ENCODE measurements around the gene SGMS1.
"Not testable (repeated sequence)": the region's sequence is repeated elsewhere in the genome, so short reads cannot be mapped to it uniquely, and the experiment has no call there.

The SGMS1 gene

GRCh38 chr10:50369931-50370330, 253.8 kb downstream of the SGMS1 start:
- DNase-seq (ENCODE audit: low read depth in 2 of 2) = no peak

DNA sequence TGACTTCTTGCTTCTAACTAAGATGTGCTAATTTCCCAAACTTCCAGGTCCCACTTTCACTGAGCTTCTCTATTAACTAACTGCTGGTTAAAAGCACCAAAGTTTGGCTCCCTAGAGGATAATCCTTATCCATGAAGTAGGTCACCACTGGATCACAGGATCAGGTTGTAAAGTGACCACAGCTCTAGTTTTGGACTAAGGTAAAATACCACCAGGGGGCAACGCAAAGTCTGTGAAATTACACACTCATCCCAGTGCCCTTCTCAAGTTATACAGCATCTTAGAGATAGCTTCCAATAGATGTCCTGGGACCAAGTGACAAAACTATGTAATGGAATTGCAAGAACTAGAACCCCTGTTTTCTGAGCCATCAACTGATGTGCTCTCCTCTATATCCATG, 256.0 kb downstream of the SGMS1 start:
- DNase-seq (ENCODE audit: low read depth in 2 of 2) = no peak

GRCh38 chr10:50366421-50366820, 257.3 kb downstream of the SGMS1 start:
- DNase-seq (ENCODE audit: low read depth in 2 of 2) = not testable (repeated sequence)

DNA sequence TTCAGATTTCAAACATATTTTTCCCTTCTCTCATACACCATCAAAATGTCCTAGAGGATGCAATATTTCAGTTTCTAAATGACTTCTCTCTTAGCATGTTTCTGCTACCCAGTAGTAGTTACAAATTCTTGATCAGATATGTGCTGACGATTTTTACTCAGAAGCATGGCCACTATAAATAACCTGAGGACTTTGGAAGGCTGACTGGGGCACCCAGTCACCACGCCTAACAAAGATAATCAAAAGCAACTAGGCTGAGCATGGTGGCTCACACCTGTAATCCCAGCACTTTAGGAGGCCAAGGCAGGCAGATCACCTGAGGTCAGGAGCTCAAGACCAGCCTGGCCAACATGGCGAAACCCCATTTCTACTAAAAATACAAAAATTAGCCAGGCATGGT, 259.0 kb downstream of the SGMS1 start:
- DNase-seq (ENCODE audit: low read depth in 2 of 2) = not testable (repeated sequence)

GRCh38 chr10:50362547-50363125, 261.1 kb downstream of the SGMS1 start:
- no peak for DNase-seq (ENCODE audit: low read depth in 2 of 2)

DNA sequence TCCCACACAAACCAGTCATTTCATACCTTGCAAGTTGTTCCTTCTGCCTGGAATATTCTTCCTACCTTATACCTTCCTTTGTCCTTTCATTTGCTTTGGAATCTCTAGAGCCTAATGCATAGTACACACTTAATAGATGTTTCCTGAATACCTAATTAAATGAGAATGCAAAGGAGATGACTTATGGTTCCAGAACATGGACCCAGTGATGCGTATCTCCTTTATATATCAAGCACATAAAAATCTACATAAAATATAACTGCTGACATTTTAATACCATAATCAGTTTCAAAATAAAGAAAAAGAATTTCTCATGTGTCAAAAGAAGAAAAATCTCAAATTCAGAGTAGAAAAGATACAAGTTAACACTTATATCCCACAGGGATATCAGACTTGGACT, 261.8 kb downstream of the SGMS1 start:
- no peak for DNase-seq (ENCODE audit: low read depth in 2 of 2)

DNA sequence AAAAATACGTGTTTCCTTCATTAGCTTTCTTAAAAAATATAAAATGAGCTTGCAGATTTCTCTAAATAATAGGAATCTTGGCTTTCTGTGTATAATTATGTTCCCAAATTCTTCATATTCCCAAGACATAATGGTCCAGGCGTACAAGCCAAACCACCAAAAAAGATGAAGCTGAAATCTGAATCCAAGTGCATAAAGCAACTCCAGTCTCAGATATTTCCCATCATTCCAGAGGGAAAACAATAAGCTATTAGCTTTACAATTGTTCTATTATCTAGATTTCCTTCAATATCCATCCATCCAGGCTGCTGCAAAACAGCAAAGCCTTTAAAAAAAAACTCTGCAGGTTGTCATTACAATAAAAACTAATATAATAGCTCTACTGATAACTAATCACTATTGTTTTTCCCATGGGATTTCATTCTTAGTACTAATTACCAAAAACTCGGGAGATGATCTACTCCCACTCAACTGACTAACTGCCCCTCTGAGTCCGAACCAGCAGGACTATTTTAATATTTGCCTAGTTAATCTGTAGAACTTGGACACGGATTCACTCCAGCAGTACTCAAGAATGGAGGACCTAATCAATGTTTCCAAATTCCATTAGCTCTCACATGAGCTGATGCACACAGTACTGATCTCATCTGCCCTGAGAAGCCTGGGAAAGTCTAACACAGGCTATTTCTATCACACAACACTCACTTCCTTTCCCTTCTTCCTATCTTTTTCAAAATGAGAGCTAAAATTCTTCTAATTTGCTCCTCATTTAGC, 263.5 kb downstream of the SGMS1 start:
- no peak for DNase-seq (ENCODE audit: low read depth in 2 of 2)

DNA sequence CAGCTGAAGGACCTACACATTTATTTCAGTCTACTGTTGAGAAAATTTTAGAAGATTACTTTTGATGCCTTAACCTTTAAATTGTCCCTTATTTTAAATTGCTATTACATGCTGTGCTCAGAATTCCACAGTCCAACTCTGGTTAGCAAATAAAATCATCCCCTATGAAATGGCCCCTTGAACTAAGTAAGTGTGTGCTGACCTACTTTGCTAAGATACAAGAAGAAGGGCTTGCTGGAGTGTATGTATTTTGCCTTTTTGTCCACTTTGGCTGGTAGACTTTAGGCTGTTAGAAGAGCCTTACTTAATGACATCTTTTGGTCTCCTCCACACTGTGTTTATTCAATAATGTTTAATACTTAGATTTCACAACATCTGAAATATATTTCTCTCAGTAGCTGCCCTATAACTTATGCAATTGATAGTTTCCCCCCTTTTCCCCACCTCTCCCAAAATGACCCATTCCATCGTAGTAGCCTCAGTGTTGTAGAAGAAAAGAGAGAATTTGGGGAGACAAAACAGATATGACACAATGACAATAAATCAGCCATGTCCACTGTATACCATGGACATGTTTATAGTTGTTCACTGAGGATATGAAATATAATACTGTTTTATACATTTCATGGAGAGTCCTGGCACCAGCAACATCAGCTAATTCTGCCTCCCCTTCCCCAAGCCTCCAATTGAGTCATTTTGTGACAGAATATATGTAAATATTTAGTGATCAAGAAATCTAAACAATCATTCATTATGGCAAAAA, 264.6 kb downstream of the SGMS1 start:
- DNase-seq (ENCODE audit: low read depth in 2 of 2) = no peak

- no peak for DNase-seq (ENCODE audit: low read depth in 2 of 2)
These were observed 265.3 kb downstream of the SGMS1 start for GRCh38 chr10:50358411-50358810.

DNA sequence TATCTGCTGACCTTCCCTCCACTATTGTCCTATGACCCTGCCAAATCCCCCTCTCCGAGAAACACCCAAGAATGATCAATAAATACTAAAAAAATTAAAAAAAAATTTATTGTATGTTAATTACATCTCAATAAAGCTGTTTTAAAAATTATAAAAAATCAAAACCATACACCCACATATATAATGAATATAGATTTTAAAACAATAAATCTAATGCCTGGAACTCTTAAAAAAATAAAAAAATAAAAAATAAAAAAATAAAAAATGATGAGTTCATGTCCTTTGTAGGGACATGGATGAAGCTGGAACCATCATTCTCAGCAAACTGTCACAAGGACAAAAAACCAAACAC, 267.3 kb downstream of the SGMS1 start:
- DNase-seq (ENCODE audit: low read depth in 2 of 2) = not testable (repeated sequence)

DNA sequence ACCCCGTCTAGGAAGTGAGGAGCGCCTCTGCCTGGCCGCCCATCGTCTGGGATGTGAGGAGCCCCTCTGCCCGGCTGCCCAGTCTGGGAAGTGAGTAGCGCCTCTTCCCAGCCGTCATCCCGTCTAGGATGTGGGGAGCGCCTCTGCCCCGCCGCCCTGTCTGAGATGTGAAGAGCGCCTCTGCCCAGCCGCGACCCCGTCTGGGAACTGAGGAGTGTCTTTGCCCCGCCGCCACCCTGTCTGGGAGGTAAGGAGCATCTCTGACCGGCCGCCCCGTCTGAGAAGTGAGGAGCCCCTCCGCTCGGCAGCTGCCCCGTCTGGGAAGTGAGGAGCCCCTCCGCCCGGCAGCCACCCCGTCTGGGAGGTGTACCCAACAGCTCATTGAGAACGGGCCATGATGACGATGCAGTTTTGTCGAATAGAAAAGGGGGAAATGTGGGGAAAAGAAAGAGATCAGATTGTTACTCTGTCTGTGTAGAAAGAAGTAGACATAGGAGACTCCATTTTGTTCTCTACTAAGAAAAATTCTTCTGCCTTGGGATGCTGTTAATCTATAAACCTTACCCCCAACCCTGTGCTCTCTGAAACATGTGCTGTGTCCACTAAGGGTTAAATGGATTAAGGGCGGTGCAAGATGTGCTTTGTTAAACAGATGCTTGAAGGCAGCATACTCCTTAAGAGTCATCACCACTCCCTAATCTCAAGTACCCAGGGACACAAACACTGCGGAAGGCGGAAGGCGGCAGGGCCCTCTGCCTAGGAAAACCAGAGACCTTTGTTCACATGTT, 267.9 kb downstream of the SGMS1 start:
- DNase-seq (ENCODE audit: low read depth in 2 of 2) = not testable (repeated sequence)

DNA sequence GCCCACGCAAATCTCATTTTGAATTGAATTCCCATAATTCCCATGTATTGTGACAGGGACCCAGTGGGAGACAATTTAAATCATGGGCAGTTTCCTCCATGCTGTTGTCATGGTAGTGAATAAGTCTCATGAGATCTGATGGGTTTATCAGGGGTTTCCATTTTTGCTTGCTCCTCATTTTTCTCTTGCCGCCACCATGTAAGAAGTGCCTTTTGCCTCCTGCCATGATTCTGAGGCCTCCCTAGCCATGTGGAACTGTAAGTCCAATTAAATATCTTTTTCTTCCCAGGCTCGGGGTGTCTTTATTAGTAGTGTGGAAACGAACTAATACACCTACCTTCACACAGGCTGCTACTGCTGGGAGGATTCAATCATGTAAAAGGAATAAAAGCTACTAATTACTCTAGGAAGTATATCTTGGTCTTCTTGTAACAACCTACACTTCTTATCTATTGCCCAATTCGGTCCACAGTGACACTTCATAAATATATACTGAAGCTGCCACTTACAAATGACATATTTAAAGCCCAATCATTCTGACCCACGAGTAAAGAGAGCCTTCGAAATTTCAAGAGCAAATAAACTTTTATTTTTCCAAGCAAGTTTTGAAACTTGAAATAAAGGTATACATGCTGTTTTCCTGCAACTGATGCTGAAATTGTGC, 272.1 kb downstream of the SGMS1 start:
- no peak for DNase-seq (ENCODE audit: low read depth in 2 of 2)

- DNase-seq (ENCODE audit: low read depth in 2 of 2) = no peak
These were observed 273.4 kb downstream of the SGMS1 start for GRCh38 chr10:50350366-50350765.

GRCh38 chr10:50349554-50349953, 274.2 kb downstream of the SGMS1 start:
- DNase-seq (ENCODE audit: low read depth in 2 of 2) = no peak

GRCh38 chr10:50347394-50347802, 276.4 kb downstream of the SGMS1 start:
- no peak for DNase-seq (ENCODE audit: low read depth in 2 of 2)

- no peak for DNase-seq (ENCODE audit: low read depth in 2 of 2)
These were observed 276.8 kb downstream of the SGMS1 start for GRCh38 chr10:50346942-50347341.

DNA sequence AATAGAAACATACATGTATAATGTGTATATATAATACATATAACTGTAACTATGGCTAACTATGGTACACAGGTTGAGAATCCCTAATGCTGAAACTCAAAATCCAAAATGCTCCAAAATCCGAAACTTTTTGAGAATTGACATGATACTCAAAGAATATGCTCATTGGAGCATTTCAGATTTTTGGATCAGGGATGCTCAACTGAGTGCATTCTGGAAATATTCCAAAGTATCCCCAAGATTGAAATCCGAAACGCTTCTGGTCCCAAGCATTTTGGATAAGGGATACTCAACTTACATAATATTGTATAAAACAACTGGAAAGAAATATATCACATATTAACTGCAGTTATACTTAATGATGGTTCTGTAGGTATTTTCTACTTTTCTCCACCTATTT, 278.2 kb downstream of the SGMS1 start:
- DNase-seq (ENCODE audit: low read depth in 2 of 2) = no peak

DNA sequence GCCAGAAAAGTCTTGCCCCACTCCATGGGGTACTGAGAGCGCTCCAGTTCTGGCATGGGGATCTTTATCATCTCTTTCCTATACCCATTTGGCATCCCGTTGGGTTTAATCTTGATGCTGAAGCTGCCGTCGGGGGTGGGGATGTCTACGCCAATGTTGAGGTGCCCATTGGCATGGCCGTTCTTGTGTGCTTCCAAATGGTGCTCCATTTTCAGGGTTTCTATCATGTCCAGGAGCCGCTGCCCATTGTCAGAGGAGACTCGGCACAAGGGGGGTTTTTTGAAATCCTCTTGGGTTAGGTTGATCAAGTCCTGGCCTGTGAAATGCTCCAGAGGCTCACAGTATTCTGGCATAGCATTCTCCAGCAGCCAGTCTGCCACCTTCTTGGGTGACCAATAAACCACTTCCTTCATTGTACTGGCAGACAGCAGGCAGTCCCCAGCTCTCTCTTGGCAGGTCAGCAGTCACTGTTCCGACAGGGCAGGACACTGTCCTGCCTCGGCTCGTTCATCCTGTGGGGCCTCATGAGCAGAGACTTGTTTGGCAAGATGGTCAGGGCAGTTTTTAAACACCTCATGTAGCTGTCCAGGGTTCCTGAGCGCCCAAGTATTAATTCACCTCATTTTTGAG, 279.9 kb downstream of the SGMS1 start:
- no peak for DNase-seq (ENCODE audit: low read depth in 2 of 2)

- DNase-seq (ENCODE audit: low read depth in 2 of 2) = no peak
These were observed 281.8 kb downstream of the SGMS1 start for GRCh38 chr10:50341987-50342386.

DNA sequence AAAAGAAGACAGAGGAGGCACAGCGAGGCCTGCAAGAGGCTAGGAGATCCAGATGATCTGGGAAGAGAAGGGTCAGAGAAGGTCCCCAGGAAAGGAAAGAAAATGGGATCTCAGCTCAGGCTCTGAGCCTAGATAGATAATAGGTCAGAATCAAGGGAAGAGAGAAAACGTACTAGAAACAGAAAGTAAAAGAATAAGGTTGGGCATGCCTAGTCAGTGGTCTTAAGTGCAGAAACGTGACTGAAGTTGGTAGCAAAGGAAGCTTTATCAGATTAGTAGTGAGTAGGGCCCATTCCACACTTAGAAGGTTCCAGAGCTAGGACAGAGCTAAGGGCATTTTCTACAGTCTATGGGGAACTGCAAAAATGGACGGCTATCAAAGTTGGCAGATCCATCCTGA, 287.6 kb downstream of the SGMS1 start:
- no peak for DNase-seq (ENCODE audit: low read depth in 2 of 2)

DNA sequence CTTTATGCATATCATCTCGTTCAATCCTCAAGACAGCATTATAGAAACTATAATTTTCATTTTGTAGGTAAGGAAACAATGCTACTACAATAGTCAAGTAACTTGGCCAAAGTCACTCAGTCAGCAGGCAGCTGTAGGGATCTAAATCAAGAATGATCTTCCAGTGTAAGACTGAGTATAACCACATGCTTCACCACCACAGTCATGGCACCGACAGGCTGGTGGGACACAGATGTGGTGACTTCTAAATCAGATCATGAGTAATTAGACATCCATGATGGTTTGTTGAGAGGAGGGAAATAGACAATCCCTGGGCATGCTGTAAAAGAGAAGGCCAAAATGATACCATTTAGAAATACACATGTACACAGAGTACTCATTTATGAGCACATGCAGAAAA, 288.4 kb downstream of the SGMS1 start:
- DNase-seq (ENCODE audit: low read depth in 2 of 2) = no peak

Data from stimulated activated CD4-positive, alpha-beta T cell treated with anti-CD3 and anti-CD28 coated beads, Interleukin-15, amount 100 ng/mL, for 48 hours (primary cell).